A549 (cell line): ENCODE measurements around the gene PACSIN1.

Experiments
- BCL3 ChIP-seq: fragments of >200 bp; sonication (Bioruptor Twin); formaldehyde crosslinking; IDR thresholded peaks from 3 replicates; pipeline ENCODE4 v1.6.1; 2016
- CEBPB ChIP-seq, 2 experiments: fragments of >200 bp in 1 of 2; sonication (Bioruptor Twin) in 1 of 2; formaldehyde crosslinking in 1 of 2; IDR thresholded peaks; 2 replicates each; pipeline ENCODE4 v1.6.1; 2012 to 2016
- CTCF ChIP-seq: fragments of >200 bp; sonication (Bioruptor Twin); formaldehyde crosslinking; IDR thresholded peaks from 3 replicates; pipeline ENCODE4 v1.5.1; 2016
- EP300 ChIP-seq, 2 experiments: fragments of >200 bp; sonication (Bioruptor Twin); formaldehyde crosslinking; IDR thresholded peaks; 2 replicates in 1 of 2; 3 replicates in 1 of 2; pipeline ENCODE4 v1.6.1; 2016 to 2017
- ESRRA ChIP-seq: fragments of 150-350 bp; IDR thresholded peaks from 2 replicates; pipeline ENCODE4 v1.6.1; 2014; ENCODE audit warnings: mild to moderate bottlenecking, low read length, borderline replicate concordance
- JUN ChIP-seq, 2 experiments: fragments of >200 bp; sonication (Bioruptor Twin); formaldehyde crosslinking; IDR thresholded peaks; 2 replicates in 1 of 2; 3 replicates in 1 of 2; pipeline ENCODE4 v1.6.1; 2016 to 2017
- JUNB ChIP-seq: fragments of >200 bp; sonication (Bioruptor Twin); formaldehyde crosslinking; IDR thresholded peaks from 2 replicates; pipeline ENCODE4 v1.6.1; 2016
- MYC ChIP-seq: IDR thresholded peaks from 2 replicates; pipeline ENCODE4 v1.6.1; 2012; ENCODE audit warnings: mild to moderate bottlenecking, inconsistent platforms, low read length, improper control_type of control experiment, borderline replicate concordance
- NR3C1 ChIP-seq: fragments of >200 bp; sonication (Bioruptor Twin); formaldehyde crosslinking; IDR thresholded peaks from 3 replicates; pipeline ENCODE4 v1.6.1; 2017
- POLR2A ChIP-seq: IDR thresholded peaks from 2 replicates; pipeline ENCODE4 v1.6.1; 2012; ENCODE audit warnings: mild to moderate bottlenecking, low read length
- RAD21 ChIP-seq, 2 experiments: fragments of >200 bp in 1 of 2; sonication (Bioruptor Twin) in 1 of 2; formaldehyde crosslinking in 1 of 2; IDR thresholded peaks in 1 of 2; conservative IDR thresholded peaks in 1 of 2; 2 replicates in 1 of 2; 3 replicates in 1 of 2; pipeline ENCODE4 v1.6.1; 2012 to 2018; ENCODE audit warnings: inconsistent platforms in 1 of 2
- RFX5 ChIP-seq: fragments of 450-650 bp; IDR thresholded peaks from 2 replicates; pipeline ENCODE4 v1.7.1; 2014; ENCODE audit warnings: antibody characterized with exemption, mild to moderate bottlenecking, moderate library complexity
- SMC3 ChIP-seq: fragments of >200 bp; sonication (Bioruptor Twin); formaldehyde crosslinking; IDR thresholded peaks from 3 replicates; pipeline ENCODE4 v1.6.1; 2018; ENCODE audit warnings: inconsistent platforms

- TF ChIP-seq CTCF (no peak), SMC3 (no peak), EP300 (IDR thresholded peaks at IDR 0.05) (no peak), MYC (no peak), CEBPB (IDR thresholded peaks at IDR 0.05) (no peak), POLR2A (no peak), BCL3 (no peak), ESRRA (no peak), JUNB (no peak), RAD21 (conservative IDR thresholded peaks at IDR 0.05 in 1 of 2, IDR thresholded peaks at IDR 0.05 in 1 of 2) (no peak), JUN (IDR thresholded peaks at IDR 0.05) (no peak), RFX5 (no peak), NR3C1 (no peak)
Measured at GRCh38 chr6:34555328-34555727, 89.5 kb downstream of the PACSIN1 start.
